SK-N-SH treated with all-trans-retinoic acid at 6 μM for 48 hours (cell line): ENCODE data around the gene IL36A.

Source experiments
- ATAC-seq: fragments of 200-7000 bp; cut with Tn5 transposase; 3 replicates; pipeline ENCODE4 v1.9.1; 2020; ENCODE audit warnings: mild to moderate bottlenecking, moderate library complexity
- ARNTL ChIP-seq: fragments of 450-650 bp; formaldehyde crosslinking; IDR thresholded peaks from 2 replicates; pipeline ENCODE4 v1.5.0; 2020; ENCODE audit warnings: low read depth, mild to moderate bottlenecking, moderate library complexity, borderline replicate concordance
- CREB5 ChIP-seq: fragments of 250-450 bp; sonication (Bioruptor Pico); IDR thresholded peaks from 2 replicates; pipeline ENCODE4 v1.5.1; 2020; ENCODE audit warnings: low read depth, mild to moderate bottlenecking, moderate library complexity
- CSDC2 ChIP-seq: fragments of 250-450 bp; sonication (Bioruptor Pico); IDR thresholded peaks from 2 replicates; pipeline ENCODE4 v1.5.0; 2020; ENCODE audit warnings: mild to moderate bottlenecking, moderate library complexity
- CSRNP3 ChIP-seq: fragments of 250-450 bp; sonication (Bioruptor Pico); IDR thresholded peaks from 2 replicates; pipeline ENCODE4 v1.5.1; 2021; ENCODE audit warnings: mild to moderate bottlenecking, moderate library complexity
- ESRRG ChIP-seq: fragments of 250-450 bp; sonication (Bioruptor Pico); IDR thresholded peaks from 2 replicates; pipeline ENCODE4 v1.6.1; 2021; ENCODE audit warnings: mild to moderate bottlenecking
- GLIS3 ChIP-seq: fragments of 250-450 bp; sonication (Bioruptor Pico); IDR thresholded peaks from 2 replicates; pipeline ENCODE4 v1.5.0; 2020; ENCODE audit warnings: mild to moderate bottlenecking, moderate library complexity
- ISL1 ChIP-seq: fragments of 250-450 bp; sonication (Bioruptor Pico); IDR thresholded peaks from 2 replicates; pipeline ENCODE4 v2.1.2; 2022; ENCODE audit warnings: mild to moderate bottlenecking, moderate library complexity
- OSR1 ChIP-seq: fragments of 250-450 bp; sonication (Bioruptor Pico); IDR thresholded peaks from 2 replicates; pipeline ENCODE4 v1.8.0; 2022; ENCODE audit warnings: moderate library complexity, mild to moderate bottlenecking, inconsistent platforms
- PATZ1 ChIP-seq: fragments of 250-450 bp; sonication (Bioruptor Pico); IDR thresholded peaks from 2 replicates; pipeline ENCODE4 v1.8.0; 2020; ENCODE audit warnings: mild to moderate bottlenecking, moderate library complexity, borderline replicate concordance
- POU6F1 ChIP-seq: fragments of 250-450 bp; sonication (Bioruptor Pico); IDR thresholded peaks from 2 replicates; pipeline ENCODE4 v1.8.0; 2021; ENCODE audit warnings: low read depth, mild to moderate bottlenecking, moderate library complexity, borderline replicate concordance
- RARB ChIP-seq: fragments of 250-450 bp; sonication (Bioruptor Pico); IDR thresholded peaks from 2 replicates; pipeline ENCODE4 v1.8.0; 2021; ENCODE audit warnings: mild to moderate bottlenecking, moderate library complexity
- SNAI2 ChIP-seq: fragments of 250-450 bp; sonication (Bioruptor Pico); IDR thresholded peaks from 2 replicates; pipeline ENCODE4 v1.5.0; 2020; ENCODE audit warnings: mild to moderate bottlenecking, moderate library complexity
- TCF4 ChIP-seq: fragments of 250-450 bp; sonication (Bioruptor Pico); IDR thresholded peaks from 2 replicates; pipeline ENCODE4 v1.8.0; 2021; ENCODE audit warnings: mild to moderate bottlenecking, moderate library complexity, borderline replicate concordance
- TOX ChIP-seq: fragments of 250-450 bp; sonication (Bioruptor Pico); IDR thresholded peaks from 2 replicates; pipeline ENCODE4 v1.8.0; 2021; ENCODE audit warnings: mild to moderate bottlenecking, moderate library complexity, borderline replicate concordance
- TSHZ2 ChIP-seq: fragments of 250-450 bp; sonication (Bioruptor Pico); IDR thresholded peaks from 2 replicates; pipeline ENCODE4 v1.5.0; 2020; ENCODE audit warnings: mild to moderate bottlenecking, moderate library complexity
- ZC3H10 ChIP-seq: fragments of 250-450 bp; sonication (Bioruptor Pico); IDR thresholded peaks from 2 replicates; pipeline ENCODE4 v1.5.1; 2021; ENCODE audit warnings: mild to moderate bottlenecking, moderate library complexity
- ZFP3 ChIP-seq: fragments of 250-450 bp; sonication (Bioruptor Pico); IDR thresholded peaks from 2 replicates; pipeline ENCODE4 v1.5.0; 2020; ENCODE audit warnings: mild to moderate bottlenecking, moderate library complexity
- ZFP30 ChIP-seq: fragments of 450-650 bp; formaldehyde crosslinking; IDR thresholded peaks from 2 replicates; pipeline ENCODE4 v1.5.0; 2022; ENCODE audit warnings: mild to moderate bottlenecking, moderate library complexity
- ZNF565 ChIP-seq: fragments of 450-650 bp; formaldehyde crosslinking; conservative IDR thresholded peaks from 2 replicates; pipeline ENCODE4 v1.5.0; 2020; ENCODE audit warnings: low read depth, mild to moderate bottlenecking, moderate library complexity
- ZNF70 ChIP-seq: fragments of 450-650 bp; formaldehyde crosslinking; IDR thresholded peaks from 2 replicates; pipeline ENCODE4 v1.5.0; 2020; ENCODE audit warnings: mild to moderate bottlenecking, moderate library complexity

IL36A gene

GRCh38 chr2:113041871-113042270, 36.6 kb downstream of the IL36A start:
- ATAC-seq = no peak

GRCh38 chr2:113046465-113046864, 41.2 kb downstream of the IL36A start:
- TF ChIP-seq CSRNP3 = no peak
- no peak for TF ChIP-seq ZNF565 (CRISPR knock-in tag)
- TF ChIP-seq ESRRG (CRISPR knock-in tag) = no peak
- TF ChIP-seq ZNF70 (CRISPR knock-in tag) = no peak
- no peak for TF ChIP-seq GLIS3 (CRISPR knock-in tag)
- no peak for ATAC-seq

More at GRCh38 chr2:113041871-113042270, 36.6 kb downstream of the IL36A start:
- TF ChIP-seq ZNF565 (CRISPR knock-in tag) (no peak), ZFP3 (CRISPR knock-in tag) (no peak), ZNF70 (CRISPR knock-in tag) (no peak), ISL1 (no peak), ESRRG (CRISPR knock-in tag) (no peak), ARNTL (no peak), TCF4 (no peak), CSDC2 (CRISPR knock-in tag) (no peak), SNAI2 (CRISPR knock-in tag) (no peak), CREB5 (no peak), PATZ1 (CRISPR knock-in tag) (no peak), POU6F1 (no peak), OSR1 (CRISPR knock-in tag) (no peak), RARB (CRISPR knock-in tag) (no peak), ZFP30 (CRISPR knock-in tag) (no peak), CSRNP3 (no peak), TOX (CRISPR knock-in tag) (no peak), TSHZ2 (CRISPR knock-in tag) (no peak), ZC3H10 (CRISPR knock-in tag) (no peak)
